Vagina (tissue), 2 donors: Measurements from ENCODE around the gene IFT122.

Experiments used
- CTCF ChIP-seq, 3 experiments: fragments of 450-650 bp in 2 of 3; fragments of 200-600 bp in 1 of 3; sonication (generic) in 1 of 3; IDR thresholded peaks; one replicate each; pipeline ENCODE4 v1.5.1; 2017 to 2019; ENCODE audit warnings: antibody characterized with exemption in 3 of 3, mild to moderate bottlenecking in 2 of 3, moderate library complexity in 2 of 3
- POLR2A ChIP-seq, 2 donors: fragments of 450-650 bp; IDR thresholded peaks; one replicate each; pipeline ENCODE4 v1.6.1; 2017; ENCODE audit warnings: antibody characterized with exemption in 2 of 2, mild to moderate bottlenecking in 2 of 2, moderate library complexity in 2 of 2

- no peak for TF ChIP-seq CTCF (IDR thresholded peaks at IDR 0.05)
- TF ChIP-seq POLR2A (IDR thresholded peaks at IDR 0.05), result no peak
Observed at GRCh38 chr3:129529436-129530210, 89.6 kb downstream of the IFT122 start.
